H9 (cell line): ENCODE data around the gene SLC2A2. TPM values are rescaled to one million over a fixed set of nuclear protein-coding genes. Genes with fewer than 3 reads are reported as not detected.

Source experiments
- DNase-seq: peaks from one replicate; pipeline ENCODE4 v3.0.0-alpha.2; 2017
- H2AFZ ChIP-seq: one replicate; pipeline ENCODE4 v1.6.1; 2013; ENCODE audit warnings: mild to moderate bottlenecking, low read length, control low read depth, moderate library complexity
- H2AK5ac ChIP-seq: 2 replicates; pipeline ENCODE4 v1.6.1; 2013; ENCODE audit warnings: low read length, control low read depth, mixed read lengths; ENCODE audit not compliant: insufficient read length
- H2BK120ac ChIP-seq: one replicate; pipeline ENCODE4 v1.6.1; 2013; ENCODE audit warnings: low read depth, mild to moderate bottlenecking, low read length, control low read depth, inconsistent platforms; ENCODE audit not compliant: poor library complexity, severe bottlenecking
- H2BK12ac ChIP-seq: 2 replicates; pipeline ENCODE4 v1.6.1; 2013; ENCODE audit warnings: low read length, control low read depth, mixed read lengths, low read depth; ENCODE audit not compliant: insufficient read length
- H2BK15ac ChIP-seq: 2 replicates; pipeline ENCODE4 v1.6.1; 2013; ENCODE audit warnings: low read depth, low read length, control low read depth
- H2BK20ac ChIP-seq: one replicate; pipeline ENCODE4 v1.6.1; 2013; ENCODE audit warnings: low read depth, mild to moderate bottlenecking, low read length, control low read depth, inconsistent platforms; ENCODE audit not compliant: poor library complexity, severe bottlenecking
- H2BK5ac ChIP-seq: 2 replicates; pipeline ENCODE4 v1.6.1; 2013; ENCODE audit warnings: low read length, control low read depth, mixed read lengths; ENCODE audit not compliant: insufficient read length
- H3K14ac ChIP-seq: 2 replicates; pipeline ENCODE4 v1.6.1; 2013; ENCODE audit warnings: low read length, control low read depth; ENCODE audit not compliant: insufficient read depth
- H3K18ac ChIP-seq: 2 replicates; pipeline ENCODE4 v1.6.1; 2013; ENCODE audit warnings: low read depth, mild to moderate bottlenecking, mixed read lengths, low read length, control low read depth; ENCODE audit not compliant: insufficient read length
- H3K23ac ChIP-seq: 2 replicates; pipeline ENCODE4 v1.6.1; 2013; ENCODE audit warnings: low read length, control low read depth, mixed read lengths, low read depth; ENCODE audit not compliant: insufficient read length
- H3K23me2 ChIP-seq: 2 replicates; pipeline ENCODE4 v1.6.1; 2013; ENCODE audit warnings: low read depth, mild to moderate bottlenecking, mixed read lengths, low read length, control low read depth; ENCODE audit not compliant: insufficient read length, poor library complexity, severe bottlenecking
- H3K27ac ChIP-seq: 2 replicates; pipeline ENCODE4 v1.5.1; 2013; ENCODE audit warnings: low read length, control low read depth, mixed read lengths, low read depth; ENCODE audit not compliant: insufficient read length
- H3K27me3 ChIP-seq: 2 replicates; pipeline ENCODE4 v1.6.1; 2013; ENCODE audit warnings: low read length, control low read depth, inconsistent platforms; ENCODE audit not compliant: insufficient read depth
- H3K4ac ChIP-seq: 2 replicates; pipeline ENCODE4 v1.6.1; 2013; ENCODE audit warnings: low read depth, mild to moderate bottlenecking, control low read depth, inconsistent platforms, low read length, moderate library complexity
- H3K4me1 ChIP-seq: 2 replicates; pipeline ENCODE4 v1.6.1; 2013; ENCODE audit warnings: low read length, control low read depth, inconsistent platforms; ENCODE audit not compliant: insufficient read depth
- H3K4me2 ChIP-seq: 2 replicates; pipeline ENCODE4 v1.6.1; 2013; ENCODE audit warnings: low read length, control low read depth, mixed read lengths; ENCODE audit not compliant: insufficient read length, insufficient read depth
- H3K56ac ChIP-seq: 2 replicates; pipeline ENCODE4 v1.6.1; 2013; ENCODE audit warnings: low read depth, mild to moderate bottlenecking, mixed read lengths, low read length, control low read depth; ENCODE audit not compliant: insufficient read length
- H3K79me1 ChIP-seq: 2 replicates; pipeline ENCODE4 v1.6.1; 2013; ENCODE audit warnings: low read depth, mild to moderate bottlenecking, moderate library complexity, low read length, control low read depth, inconsistent platforms; ENCODE audit not compliant: insufficient read depth, poor library complexity, severe bottlenecking
- H3K79me2 ChIP-seq: 2 replicates; pipeline ENCODE4 v1.6.1; 2013; ENCODE audit warnings: low read length, control low read depth, inconsistent platforms; ENCODE audit not compliant: insufficient read depth
- H3K9ac ChIP-seq: 2 replicates; pipeline ENCODE4 v1.6.1; 2013; ENCODE audit warnings: low read length, control low read depth, mixed read lengths; ENCODE audit not compliant: insufficient read length; ENCODE audit errors: extremely low read depth
- H3K9me3 ChIP-seq: one replicate; pipeline ENCODE4 v1.6.1; 2013; ENCODE audit warnings: low read depth, low read length, inconsistent platforms; ENCODE audit not compliant: control insufficient read depth
- H3T11ph ChIP-seq: one replicate; pipeline ENCODE4 v1.6.1; 2013; ENCODE audit warnings: mild to moderate bottlenecking, low read length, control low read depth, inconsistent platforms
- H4K20me1 ChIP-seq: one replicate; pipeline ENCODE4 v1.6.1; 2013; ENCODE audit not compliant: control insufficient read depth, insufficient read length, insufficient read depth
- H4K5ac ChIP-seq: 2 replicates; pipeline ENCODE4 v1.6.1; 2013; ENCODE audit warnings: low read depth, mild to moderate bottlenecking, mixed read lengths, low read length, control low read depth; ENCODE audit not compliant: insufficient read length
- H4K8ac ChIP-seq: replicated peaks from 2 replicates; pipeline ENCODE4 v1.6.1; 2013; ENCODE audit warnings: low read length, control low read depth, mixed read lengths, low read depth; ENCODE audit not compliant: insufficient read length
- H4K91ac ChIP-seq: 2 replicates; pipeline ENCODE4 v1.6.1; 2013; ENCODE audit warnings: low read depth, mild to moderate bottlenecking, moderate library complexity, mixed read lengths, low read length, control low read depth; ENCODE audit not compliant: insufficient read length
- H3K27ac Mint-ChIP-seq, 3 experiments: 2 replicates in 2 of 3; 3 replicates in 1 of 3; pipeline ENCODE4 v1.8.0; 2020 to 2021; ENCODE audit warnings: mixed read lengths in 3 of 3, mild to moderate bottlenecking in 1 of 3, moderate library complexity in 1 of 3
- H3K27me3 Mint-ChIP-seq: 2 replicates; pipeline ENCODE4 v1.8.0; 2021; ENCODE audit warnings: low read depth, mild to moderate bottlenecking, moderate library complexity, mixed read lengths
- H3K36me3 Mint-ChIP-seq, 3 experiments: 2 replicates in 2 of 3; 3 replicates in 1 of 3; pipeline ENCODE4 v1.8.0; 2020 to 2021; ENCODE audit warnings: low read depth in 3 of 3, mixed read lengths in 3 of 3; ENCODE audit not compliant: insufficient read depth in 1 of 3
- H3K4me1 Mint-ChIP-seq, 2 experiments: 2 replicates each; pipeline ENCODE4 v1.8.0; 2020; ENCODE audit warnings: mixed read lengths in 2 of 2
- H3K4me3 Mint-ChIP-seq, 2 experiments: 2 replicates in 1 of 2; 3 replicates in 1 of 2; pipeline ENCODE4 v1.8.0; 2020 to 2021; ENCODE audit warnings: mild to moderate bottlenecking in 2 of 2, mixed read lengths in 2 of 2, moderate library complexity in 1 of 2
- H3K9me3 Mint-ChIP-seq, 2 experiments: 2 replicates in 1 of 2; 3 replicates in 1 of 2; pipeline ENCODE4 v1.8.0; 2020; ENCODE audit warnings: mild to moderate bottlenecking in 2 of 2, mixed read lengths in 2 of 2, moderate library complexity in 1 of 2
- CTCF ChIP-seq: fragments of 200-600 bp; sonication (generic); conservative IDR thresholded peaks from 3 replicates; pipeline ENCODE4 v1.8.0; 2021; ENCODE audit warnings: antibody characterized with exemption, mild to moderate bottlenecking
- WGBS: extraction: QIAGEN DNeasy Blood & Tissue Kit; methylation state at CpG from one replicate; pipeline ENCODE4 v1.1.7; 2013; ENCODE audit warnings: missing lambda C conversion rate, low lambda C conversion rate, mixed read lengths; ENCODE audit not compliant: insufficient read length; ENCODE audit errors: extremely low coverage; 5-methylcytosine and 5-hydroxymethylcytosine counted together
- total RNA-seq: library from RNA; stranded (reverse); gene quantifications from 2 replicates; pipeline ENCODE4 v1.2.1, GENCODE V29; 2021

SLC2A2 gene
- total RNA-seq, 1 experiment from 2014 or later: not detected

DNA sequence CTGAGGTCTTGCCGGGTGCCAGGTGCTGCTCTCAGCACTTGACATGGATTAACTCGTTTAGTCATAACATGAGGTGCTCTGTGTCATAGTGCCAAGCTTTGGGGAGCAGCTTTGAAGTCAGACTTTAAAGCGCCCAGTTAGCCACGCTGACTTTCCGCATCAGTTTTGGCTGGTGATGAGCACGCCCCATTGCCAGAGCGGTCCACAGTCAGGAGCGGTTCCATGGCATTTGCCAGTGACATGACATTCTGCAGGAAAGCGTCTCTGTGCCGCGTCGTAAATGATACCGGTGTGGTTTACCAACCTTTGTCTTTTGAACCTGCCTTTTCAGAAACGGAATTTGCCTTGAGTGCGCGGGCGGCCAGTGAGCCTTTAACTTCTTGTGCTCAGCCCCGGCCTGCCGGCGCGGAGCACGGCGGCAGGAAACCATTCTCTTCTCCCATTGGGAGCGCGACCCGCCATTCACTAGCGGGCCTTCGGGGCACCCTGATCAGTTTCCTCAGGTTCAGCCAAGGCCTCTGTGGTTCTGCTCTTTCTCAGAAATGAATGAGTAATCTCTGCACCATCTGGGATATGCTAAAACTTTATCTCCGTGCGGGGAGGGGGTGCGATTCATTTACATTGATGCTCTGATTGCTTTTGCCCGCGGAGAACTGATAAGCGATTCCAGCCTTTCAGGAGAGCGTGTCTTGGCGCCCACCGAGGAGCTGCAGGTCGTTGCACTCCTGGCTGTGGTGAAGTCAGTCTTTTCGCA, 1.7 kb upstream of the SLC2A2 start:
- no peaks in the 10 kb centered on the region for H3K4me1 Mint-ChIP-seq
- H3K36me3 Mint-ChIP-seq: no peaks in the 10 kb centered on the region
- Histone ChIP-seq H4K8ac (no peak overlapping the region), H3K23ac (no peak overlapping the region), H4K91ac (no peak overlapping the region), H2BK120ac (no peak overlapping the region), H3K56ac (no peak overlapping the region), H2BK12ac (no peak overlapping the region), H3K4me2 (peak overlapping the region; percentile 3), H3K79me2 (no peaks in the 10 kb centered on the region), H3K14ac (no peak overlapping the region), H2BK15ac (no peak overlapping the region), H2AK5ac (no peak overlapping the region), H3K79me1 (no peaks in the 10 kb centered on the region), H2BK20ac (no peak overlapping the region), H3K4me1 (no peaks in the 10 kb centered on the region), H4K20me1 (no peaks in the 10 kb centered on the region), H4K5ac (no peak overlapping the region), H3K9me3 (no peaks in the 10 kb centered on the region), H3K9ac (no peak overlapping the region), H3K23me2 (no peaks in the 10 kb centered on the region), H3K4ac (no peak overlapping the region), H3K27ac (no peak overlapping the region), H2AFZ (peak overlapping the region; percentile 79), H3K18ac (no peak overlapping the region), H3K27me3 (no peaks in the 10 kb centered on the region), H3T11ph (no peak overlapping the region), H2BK5ac (no peak overlapping the region)
- no peak overlapping the region; a peak in 1 of 5 replicates for H3K4me3 Mint-ChIP-seq
- no peaks in the 10 kb centered on the region for H3K9me3 Mint-ChIP-seq
- WGBS: no CpG with 5 or more reads among the region's 39 CpGs
- no peak for TF ChIP-seq CTCF
- H3K27ac Mint-ChIP-seq: no peak overlapping the region
- DNase-seq: peak; percentile 81
- H3K27me3 Mint-ChIP-seq: peaks cover 5% of the 10 kb centered on the region; the same call in 1 of the 2 replicates
